Activated gamma-delta T cell (primary cell): ENCODE results near the gene TAS1R2.
A peak's percentile ranks its signal among the peaks of the same experiment; 100 is the strongest.
"Not testable (repeated sequence)": the region's sequence is repeated elsewhere in the genome, so short reads cannot be mapped to it uniquely, and the experiment has no call there.

Experiments used
- DNase-seq: peaks from one replicate; lab custom pipeline; 2025; lab: John Stamatoyannopoulos, UW
- total RNA-seq, 2 donors: gene quantifications; one replicate each; lab custom pipeline; 2026; lab: John Stamatoyannopoulos, UW

Gene TAS1R2
- 0 reads per million in 2 donors for total RNA-seq

DNA sequence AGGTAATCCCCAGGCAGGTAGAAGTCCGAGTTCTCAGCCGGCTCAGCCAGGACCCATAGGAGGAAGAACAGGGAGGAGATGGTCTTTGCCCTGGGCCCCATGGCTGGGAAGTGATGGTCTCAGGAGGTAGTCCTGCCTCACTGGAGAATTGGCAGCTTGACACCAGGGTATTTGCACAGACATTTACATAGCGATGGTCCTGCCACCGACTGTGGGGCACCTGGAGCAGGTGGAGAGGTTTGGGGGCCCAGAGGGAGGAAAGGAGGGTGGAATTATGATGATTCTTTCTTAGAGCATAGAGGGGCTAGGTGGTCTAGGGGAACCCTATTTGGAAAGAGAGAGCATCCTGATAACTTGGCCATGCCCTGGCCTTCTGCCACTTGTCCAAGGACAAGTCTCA lies at the start of gene TAS1R2:
TAS1R2 (minus strand) TSS at position 101 of the 400 bp plus-strand sequence; CDS start at position 101, 0 bp downstream.
- DNase-seq = no peak

DNA sequence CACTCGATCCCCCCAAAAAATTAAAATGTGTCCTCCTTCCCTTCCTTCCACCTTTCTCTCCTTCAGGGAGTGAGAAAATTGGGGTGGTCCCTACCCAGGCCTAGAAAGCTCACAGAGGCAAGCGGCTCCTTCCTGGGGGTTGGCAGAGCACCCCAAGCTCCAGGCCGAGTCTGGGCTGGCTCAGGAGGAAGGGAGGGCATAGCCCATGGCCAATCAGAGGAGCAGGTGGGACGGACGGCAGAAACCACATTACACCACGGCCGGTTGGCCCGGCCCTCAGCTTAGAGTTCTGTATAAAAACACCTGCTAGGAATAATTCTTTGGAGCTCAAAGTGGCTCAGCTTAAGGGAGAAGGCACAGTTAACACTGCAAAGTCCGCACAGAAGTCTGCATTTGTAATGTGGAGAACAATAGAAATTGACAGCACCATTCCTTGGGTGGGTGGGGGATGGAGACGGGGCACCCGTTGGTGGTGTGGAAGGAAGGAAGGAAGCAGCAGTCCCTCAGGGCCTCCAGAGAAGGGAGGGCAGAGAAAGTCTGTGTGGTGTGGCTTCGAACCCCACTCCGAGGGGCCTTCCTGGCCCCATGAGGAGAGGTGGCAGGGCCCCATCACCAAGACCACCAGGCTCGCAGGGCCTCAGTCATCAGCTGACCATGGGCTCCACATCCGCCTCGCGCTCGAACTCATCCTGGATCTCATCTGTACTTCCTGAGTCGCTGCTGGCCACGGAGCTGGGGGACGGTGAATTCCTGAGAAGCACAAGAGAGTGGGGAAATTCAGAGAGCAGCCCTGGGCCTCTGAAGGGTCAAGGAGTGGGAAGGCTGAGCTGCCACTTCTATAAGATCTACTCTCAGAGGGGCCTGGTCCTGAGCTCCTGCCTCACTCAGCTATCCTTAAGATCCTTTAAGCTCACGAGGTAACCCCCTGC lies 48.7 kb upstream of the TAS1R2 start:
- DNase-seq = no peak

DNA sequence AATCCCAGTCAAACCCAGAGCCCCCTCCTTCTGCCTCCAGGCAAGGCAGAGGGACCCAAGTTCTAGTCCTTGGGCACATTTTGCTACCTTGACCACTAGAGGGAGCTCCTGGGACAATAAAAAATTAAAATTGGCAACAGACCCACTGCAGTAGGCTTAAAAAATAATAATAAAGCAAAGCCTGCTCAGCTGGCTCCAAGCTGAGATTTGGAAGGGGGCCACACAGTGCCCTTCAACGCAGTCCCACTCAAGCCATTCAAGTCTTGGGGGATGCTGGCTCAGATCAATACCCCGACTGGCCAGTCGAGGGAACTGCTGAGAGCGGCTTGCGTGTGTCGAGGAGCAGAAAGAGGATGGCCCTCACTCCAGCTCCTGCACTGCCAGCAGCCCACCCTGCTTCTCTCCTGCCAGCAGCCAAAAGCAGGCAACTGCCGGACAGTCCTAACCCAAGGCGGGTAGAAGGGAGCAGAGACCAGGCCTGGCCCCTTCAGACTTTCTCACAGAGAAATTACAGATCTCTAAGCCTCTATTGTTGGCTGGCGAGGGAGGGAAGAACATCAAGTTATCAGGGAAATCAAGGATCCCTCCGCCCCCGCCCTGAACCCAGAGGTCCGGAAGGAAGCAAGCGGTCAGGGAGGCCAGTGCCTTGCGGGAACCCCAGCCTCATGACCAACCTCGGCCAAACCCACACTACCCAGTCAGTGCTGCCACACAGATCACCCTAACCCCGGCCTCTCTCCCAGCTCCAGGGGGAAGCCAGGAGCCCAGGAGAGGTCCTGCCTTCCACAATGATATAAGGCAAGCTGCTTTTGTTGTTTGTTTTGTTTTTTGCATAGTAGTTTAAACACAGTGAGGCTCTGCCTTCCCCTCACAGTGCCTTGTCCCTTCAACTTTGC lies 47.8 kb upstream of the TAS1R2 start:
- DNase-seq = no peak

DNA sequence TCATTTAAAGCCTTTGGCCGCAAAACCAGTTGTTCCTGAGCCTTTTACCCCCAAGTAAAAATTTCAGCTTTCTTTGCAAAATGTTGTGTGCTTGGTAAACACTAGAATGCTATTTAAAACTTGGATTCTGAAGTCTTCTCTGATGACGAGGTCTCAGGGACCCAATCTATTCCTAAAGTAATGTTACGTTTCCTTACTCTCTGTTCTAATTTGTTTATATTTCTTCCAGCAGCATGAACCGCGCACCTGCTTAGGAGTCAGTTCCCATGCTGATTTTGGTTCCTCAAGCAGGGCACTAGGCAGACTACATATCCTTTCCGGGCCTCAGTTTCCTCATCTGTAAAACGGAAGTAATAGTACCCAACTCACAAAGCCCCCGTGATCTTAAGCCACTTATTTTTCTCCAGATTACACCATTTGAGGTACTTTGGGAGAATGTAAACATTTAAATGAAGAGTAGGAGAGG lies 43.9 kb upstream of the TAS1R2 start:
- no peak for DNase-seq

DNA sequence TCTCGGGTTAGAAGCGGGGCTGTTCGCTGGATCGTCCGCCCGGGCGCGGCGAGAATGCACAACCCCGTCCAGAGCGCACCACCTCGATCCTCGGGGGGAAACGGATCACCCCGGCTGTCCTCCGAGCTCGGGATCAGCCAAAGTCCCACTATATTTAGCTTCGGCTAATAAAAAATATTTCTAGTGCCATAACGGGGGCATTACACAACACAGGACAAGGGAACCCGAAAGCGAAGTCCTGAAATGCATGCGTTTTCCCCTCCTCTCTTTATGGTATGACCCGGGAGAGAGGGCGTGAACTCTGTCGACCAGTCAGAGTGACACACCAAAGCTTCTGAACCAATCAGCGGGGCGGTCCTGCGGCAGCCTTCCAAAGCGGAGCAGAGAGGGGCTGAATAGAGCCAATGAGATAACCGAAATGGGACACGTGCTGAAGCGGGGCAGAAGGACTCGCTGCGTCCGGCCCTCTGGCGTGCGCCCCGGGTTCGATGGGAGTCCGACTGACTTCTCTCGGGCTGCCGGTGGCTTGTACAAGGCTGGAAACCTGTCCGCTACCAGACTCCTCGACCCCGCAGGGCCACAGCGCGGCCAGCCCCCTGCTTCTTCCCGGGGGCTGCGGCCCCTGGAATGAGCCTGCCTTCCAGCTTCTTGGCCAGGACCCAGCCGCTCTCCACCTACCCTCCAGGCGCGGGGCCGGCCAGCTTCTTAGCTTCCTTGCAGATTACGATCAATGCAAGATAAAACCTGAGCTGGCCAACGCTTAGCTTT lies 43.2 kb upstream of the TAS1R2 start, which contains the start of gene ALDH4A1:
ALDH4A1 (minus strand) TSS at position 33 of the 768 bp plus-strand sequence; CDS start at position 1, 32 bp downstream.
- peak; percentile 73 for DNase-seq

DNA sequence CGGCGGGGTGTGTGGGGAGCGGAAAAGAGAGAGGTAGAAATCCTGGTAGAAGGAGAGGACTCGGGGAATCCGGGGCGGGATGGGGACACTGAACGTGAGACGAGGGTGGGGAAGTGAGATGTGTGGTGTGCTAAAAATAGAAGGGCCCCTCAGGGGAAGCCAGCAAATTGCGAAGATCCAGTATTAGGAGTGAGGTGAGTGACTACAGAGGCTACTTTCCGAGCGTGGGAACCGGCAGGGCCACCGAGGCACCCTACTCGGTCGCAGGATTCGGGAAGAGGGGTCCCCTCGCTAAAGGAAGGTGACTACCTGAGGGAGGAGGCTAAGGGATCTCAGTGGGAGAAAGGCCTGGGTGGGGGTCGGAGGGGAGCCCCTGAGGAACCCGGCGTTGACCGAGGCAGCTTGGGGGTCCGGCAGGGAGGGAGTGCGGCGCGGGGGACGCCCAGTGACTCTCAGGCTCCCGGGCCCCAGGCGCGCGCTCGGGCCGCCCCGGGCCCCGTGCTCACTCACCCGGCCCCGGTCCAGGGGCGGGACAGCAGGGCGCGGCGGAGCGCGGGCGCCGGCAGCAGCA lies 42.6 kb upstream of the TAS1R2 start:
- DNase-seq = no peak

DNA sequence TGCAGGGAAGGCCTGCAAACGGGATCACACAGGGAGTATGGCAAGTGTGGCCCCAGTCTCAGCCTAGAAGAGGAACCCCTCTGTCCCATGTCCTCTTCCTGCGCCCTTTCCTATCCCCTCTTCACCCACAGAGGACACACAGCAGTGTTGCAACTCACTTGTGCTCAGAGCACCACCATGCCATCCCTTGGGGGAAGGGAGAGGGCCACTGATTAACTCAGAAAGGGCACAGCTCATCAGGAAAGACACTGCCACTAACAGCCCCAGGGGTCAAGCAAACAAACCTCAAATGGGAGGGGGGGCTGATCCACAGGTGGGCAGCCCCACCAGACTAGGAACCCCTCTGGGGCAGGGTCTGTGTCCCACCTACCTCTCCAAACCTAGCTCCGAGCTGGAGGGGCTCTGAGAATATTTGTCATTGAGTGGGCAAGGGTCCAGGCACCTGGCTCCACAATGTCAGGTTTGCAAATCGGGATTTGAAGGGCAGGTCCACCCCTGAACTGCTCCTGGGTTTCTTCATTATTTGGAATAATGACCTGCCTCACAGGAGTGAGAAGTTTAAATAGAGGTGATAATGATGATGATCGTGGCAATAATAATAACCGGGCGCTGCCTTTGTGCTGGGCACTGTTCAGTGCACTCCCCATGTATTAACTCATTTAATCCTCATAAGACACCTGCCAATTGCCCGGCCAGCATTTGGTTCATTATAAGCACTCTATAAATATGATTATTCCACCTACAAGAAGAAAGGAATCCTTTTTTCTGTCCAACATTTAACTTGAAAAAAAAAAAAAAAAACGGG lies 41.9 kb upstream of the TAS1R2 start:
- no peak for DNase-seq

DNA sequence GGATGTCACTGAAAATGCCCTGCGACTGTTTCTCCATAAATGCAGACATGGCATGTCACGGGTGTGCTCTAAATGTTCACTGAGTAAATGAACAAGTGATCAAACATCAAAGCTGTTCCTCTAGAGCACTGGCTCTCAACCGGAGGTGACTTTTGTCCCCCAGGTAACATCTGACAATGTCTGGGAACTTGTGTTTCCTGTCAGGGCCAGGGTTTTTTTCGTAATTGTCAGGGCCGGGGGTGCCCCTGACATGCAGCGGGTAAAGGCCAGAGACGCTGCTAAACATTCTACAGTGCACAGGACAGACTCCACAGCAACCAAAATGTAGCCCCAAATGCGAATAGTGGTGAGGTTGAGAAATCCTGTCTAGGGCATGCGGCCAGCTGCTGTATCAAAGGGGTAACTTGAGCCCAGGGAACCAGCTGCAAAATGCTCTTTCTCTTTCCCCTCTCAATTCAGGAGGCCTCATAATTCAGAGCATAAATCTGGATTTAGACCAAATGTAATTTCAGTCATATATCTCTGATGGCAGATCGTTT lies 40.9 kb upstream of the TAS1R2 start:
- no peak for DNase-seq

DNA sequence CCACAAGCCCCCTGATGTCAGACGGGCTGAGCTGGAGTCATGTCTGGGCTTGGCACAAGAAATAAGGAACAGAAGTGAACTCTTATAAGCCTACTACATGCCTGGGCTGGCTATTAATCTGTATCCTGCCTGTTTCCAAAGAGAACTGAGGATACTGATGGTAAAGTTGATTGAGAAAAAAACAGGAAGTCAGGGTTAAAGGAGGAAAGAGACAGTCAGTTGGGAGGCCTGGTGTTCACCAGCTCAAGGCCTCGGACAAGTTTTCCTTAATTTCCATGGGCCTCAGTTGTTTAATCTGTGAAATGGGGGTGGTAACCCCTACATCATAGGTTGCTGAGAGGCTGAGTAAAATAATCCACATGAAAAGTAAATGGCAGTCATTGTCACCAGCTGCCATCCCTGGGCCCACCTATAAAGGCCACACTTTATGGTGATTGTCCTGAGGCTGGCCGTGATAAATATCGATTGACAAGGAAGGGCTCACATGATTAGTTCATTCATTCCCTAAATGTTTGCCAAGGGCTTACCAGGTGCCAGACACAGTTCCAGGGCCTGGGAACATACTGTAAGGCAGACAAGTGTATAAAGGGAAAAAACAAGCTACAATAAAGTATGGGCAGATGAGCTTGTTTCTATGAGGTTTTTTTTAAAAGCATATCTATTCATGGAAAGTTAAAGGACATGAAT lies 40.0 kb upstream of the TAS1R2 start:
- DNase-seq = no peak

DNA sequence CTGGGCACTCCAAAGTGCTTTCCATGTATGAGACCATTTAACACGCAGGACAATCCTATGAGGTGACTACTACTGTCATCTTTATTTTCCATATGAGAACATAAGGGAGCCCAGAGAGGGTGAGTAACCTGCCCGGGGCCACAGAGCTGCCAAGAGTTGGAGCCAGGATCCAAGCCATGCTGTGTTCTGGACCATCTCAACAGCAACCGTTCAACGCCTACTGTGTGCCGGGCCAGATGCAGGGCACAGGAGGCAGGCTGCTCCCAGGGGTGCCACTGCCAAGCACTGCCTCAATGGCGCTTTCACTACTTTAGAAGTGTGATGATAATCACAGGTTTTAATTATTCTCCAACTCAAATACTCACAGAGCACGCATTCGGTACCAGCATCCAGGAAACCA lies 39.1 kb upstream of the TAS1R2 start:
- DNase-seq = no peak

DNA sequence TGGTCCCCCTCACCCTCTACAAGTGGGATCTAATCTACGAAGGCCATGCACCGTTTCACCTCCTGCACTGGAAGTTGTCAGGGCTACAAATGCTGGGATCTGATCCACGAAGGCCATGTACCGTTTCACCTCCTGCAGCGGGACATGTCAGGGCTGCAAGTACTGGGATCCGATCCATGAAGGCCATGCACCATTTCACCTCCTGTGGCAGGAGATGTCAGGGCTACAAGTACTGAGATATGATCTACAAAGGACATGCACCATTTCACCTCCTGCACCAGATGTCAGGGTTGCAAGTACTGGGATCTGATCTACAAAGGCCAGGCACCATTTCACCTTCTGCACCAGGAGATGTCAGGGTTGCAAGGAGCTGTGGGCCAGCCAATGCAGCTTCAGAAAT lies 35.9 kb upstream of the TAS1R2 start:
- DNase-seq = no peak

DNA sequence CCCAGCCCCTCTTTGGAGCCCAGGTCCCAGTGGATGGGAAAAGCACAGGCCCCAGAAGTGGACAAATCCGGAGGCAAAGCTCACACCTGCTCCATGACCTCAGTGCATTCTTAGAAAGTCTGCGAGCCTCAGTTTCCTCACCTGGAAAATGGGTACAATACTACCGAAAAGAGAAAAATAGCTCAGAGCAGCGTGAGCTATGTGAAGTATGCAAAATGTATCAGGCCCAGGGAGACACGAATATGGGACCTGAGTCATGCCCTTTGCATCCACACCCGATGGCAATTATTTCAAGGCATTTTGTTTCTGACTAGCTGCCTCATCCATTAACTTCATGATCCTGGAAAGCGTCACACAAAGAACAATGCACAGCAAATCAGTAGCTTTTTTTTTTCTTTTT lies 33.7 kb upstream of the TAS1R2 start:
- DNase-seq = no peak

DNA sequence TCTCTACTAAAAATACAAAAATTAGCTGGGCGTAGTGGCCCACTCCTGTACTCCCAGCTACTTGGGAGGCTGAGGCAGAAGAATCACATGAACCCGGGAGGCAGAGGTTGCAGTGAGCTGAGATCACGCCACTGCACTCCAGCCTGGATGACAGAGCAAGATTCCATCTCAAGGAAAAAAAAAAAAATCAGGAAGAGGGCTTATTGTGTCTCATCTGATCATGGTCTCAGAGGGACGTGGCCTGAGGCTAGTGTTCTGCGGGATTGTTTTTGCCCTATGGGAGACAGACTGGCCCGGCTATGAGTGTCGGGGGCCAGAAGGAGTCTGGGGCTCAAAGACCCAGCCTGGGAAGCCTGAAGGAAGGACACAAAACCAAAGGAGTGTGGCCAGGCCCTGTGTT lies 32.4 kb upstream of the TAS1R2 start:
- DNase-seq = not testable (repeated sequence)

DNA sequence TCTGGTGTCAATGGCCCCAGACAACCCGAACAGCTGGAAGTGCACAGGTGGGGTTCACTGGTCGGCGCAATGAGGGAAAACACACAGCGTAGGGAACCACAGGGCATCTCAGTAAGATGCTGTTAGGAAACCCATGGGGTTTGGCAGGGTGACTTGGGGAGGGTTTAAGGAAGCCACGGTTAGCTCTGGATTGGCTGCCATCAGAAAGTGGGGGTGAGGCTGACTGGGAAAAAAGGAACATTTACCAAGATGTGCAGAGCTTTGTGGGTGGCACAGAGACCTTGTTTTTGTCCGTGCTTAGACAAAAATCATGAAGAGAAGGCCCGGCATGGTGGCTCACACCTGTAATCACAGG lies 31.9 kb upstream of the TAS1R2 start:
- no peak for DNase-seq

DNA sequence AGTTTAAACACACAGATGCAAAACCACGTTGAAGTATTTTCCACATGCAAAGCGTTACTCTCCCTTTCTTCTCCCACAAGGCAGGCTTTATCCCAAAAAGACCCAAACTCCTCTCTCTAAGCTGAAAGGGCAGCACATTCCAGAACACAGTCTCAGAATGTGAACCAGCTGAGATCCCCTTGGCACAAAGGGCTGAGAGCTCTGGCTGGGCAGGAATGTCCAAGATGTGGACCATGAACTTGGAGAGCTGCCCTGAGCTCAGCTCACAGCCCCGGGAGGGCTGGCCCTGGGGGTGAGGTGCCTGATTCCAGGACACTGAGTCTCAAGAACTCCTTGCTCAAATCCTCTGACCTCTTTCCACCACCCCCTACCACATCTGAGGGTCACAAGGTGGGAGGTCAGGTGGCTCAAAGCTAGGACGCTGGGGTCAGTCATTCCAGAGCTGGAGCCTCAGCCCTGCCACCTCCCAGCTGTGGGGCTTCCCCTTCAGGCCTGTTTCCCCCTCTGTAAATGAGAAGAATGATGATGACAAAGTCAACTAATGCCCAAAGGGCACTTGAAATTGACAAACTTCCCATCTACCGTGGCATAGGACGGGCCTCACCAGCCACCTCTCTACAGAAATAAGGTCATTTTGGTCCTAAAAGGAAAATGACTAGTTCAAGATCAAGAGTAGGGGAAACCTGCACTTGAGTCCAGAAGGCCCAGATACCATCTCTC lies 31.4 kb upstream of the TAS1R2 start:
- DNase-seq = no peak

DNA sequence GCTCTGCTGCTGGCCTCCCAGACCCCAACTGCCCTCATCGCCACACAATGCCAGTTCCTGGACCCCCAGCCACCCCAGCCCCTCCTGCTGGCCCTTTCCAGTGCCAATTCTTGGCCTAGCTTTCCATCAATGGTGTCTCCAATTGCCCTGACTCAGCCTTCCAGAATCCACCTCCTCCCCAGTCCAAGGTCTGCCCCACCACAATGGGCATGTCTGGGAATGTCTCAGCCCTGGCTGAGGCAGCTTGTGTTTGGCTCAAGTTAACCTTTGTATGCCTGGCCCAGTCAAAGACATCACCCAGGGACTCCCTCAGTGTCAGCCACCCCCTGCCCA lies 26.5 kb upstream of the TAS1R2 start:
- no peak for DNase-seq

DNA sequence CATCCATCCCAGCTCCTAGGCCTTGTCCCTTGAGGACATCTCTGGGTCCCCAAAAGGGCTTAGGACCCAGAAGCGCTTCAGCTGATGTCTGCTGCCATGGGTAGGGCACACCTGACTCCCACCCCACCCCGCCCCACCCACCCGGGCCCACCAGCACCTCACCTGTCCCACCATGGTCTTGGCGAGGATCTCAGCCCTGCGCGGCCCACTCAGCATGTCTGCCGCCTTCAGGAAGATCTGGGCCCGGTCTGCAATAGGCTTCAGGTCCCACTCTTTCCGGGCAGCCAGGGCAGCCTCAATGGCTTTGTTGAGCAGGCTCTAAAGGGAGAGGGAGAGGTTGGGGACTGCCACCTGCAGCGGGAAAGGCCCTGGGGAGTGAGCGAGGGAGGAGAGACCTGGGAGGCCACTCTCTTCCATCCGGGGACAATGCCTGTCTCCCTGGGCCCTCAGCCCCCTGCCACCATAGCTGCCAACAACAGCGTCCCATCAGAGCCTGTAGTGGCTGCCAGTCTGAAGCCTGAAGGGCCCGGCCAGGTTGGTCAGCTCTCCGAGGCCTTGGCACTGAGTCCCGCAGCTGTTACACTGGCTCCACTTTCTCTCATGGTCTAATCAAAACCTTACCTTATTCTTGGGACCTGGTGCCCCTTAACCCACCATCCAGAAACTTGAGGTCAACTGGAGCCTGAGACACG lies 26.0 kb upstream of the TAS1R2 start:
- no peak for DNase-seq

DNA sequence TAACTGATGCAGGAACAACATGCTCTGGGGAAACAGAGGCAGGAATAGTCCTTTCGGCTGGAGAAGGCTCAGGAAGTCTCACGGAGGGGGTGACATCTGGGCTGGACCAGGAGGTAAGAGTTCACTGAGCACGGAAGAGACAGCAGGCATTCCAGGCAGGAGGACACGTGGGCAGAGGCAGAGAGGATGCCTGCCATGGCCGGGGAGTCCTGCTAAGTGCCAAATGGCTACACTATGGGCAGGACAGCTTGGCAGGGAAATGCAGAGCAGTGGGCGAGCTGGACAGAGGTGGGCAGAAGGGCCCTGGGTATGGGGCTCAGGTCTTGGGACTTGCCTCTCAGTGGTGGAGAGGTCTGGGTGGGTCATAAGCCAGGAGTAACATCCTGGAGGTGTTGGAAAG lies 25.3 kb upstream of the TAS1R2 start:
- no peak for DNase-seq

DNA sequence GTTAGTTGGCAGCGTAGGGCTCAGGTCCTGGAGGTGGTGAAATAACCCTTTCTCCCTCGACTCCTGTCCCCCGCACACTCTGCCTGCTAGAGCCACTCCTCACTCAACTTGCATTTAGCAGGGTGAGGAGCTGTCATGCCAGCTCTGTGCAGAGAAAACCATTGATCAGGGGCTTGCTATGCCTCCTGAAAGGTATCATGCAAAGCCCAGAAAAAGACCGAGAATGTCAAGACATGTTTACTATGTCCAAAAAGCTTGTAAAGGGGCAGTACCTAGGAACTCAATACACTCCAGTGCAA lies 24.9 kb upstream of the TAS1R2 start:
- no peak for DNase-seq
